ENCODE results near the gene CYBC1. TPM values are rescaled to one million over a fixed set of nuclear protein-coding genes. Genes with fewer than 3 reads are reported as not detected.

The CYBC1 gene
- total and polyA plus RNA-seq, 9 of the 15 experiments (the other 6 are each of a cell fraction or from before 2014, with no cell fraction given): 1.3 to 71.8 (median 49.9) TPM

GRCh38 chr17:82412535-82413520 lies 37.7 kb downstream of the CYBC1 start:
- peaks cover 23% of the 10 kb centered on the region for H3K79me2 ChIP-seq (ENCODE audit: control insufficient read depth, insufficient read depth, low read length)
- FAIRE-seq: no peak
- no TSS peak for BruUV-seq (replicated peaks)
- TF ChIP-seq AFF4 (CRISPR knock-in tag; IDR thresholded peaks at IDR 0.05): no peak
- TF ChIP-seq CBFB (CRISPR knock-in tag; IDR thresholded peaks at IDR 0.05): no peak
- no peak for TF ChIP-seq HES1 (IDR thresholded peaks at IDR 0.05; ENCODE audit: low read depth)
- no peak for TF ChIP-seq HDAC3 (IDR thresholded peaks at IDR 0.05; ENCODE audit: borderline replicate concordance, partially characterized antibody)
- no peak for TF ChIP-seq MTA3 (IDR thresholded peaks at IDR 0.05; ENCODE audit: borderline replicate concordance)
- no peak for TF ChIP-seq SREBF2 (CRISPR knock-in tag; IDR thresholded peaks at IDR 0.05)
- TF ChIP-seq HLTF (IDR thresholded peaks at IDR 0.05): no peak
- no peak for TF ChIP-seq CEBPB (tag; IDR thresholded peaks at IDR 0.05)
- no peak for TF ChIP-seq ZBTB7A (IDR thresholded peaks at IDR 0.05; ENCODE audit: borderline replicate concordance, control insufficient read depth, low read depth, low read length)
- no peak for TF ChIP-seq LEF1 (IDR thresholded peaks at IDR 0.05)
- TF ChIP-seq ARNT (IDR thresholded peaks at IDR 0.05): no peak
- TF ChIP-seq ZNF133 (CRISPR knock-in tag; IDR thresholded peaks at IDR 0.05): no peak
- TF ChIP-seq ZSCAN32 (CRISPR knock-in tag; IDR thresholded peaks at IDR 0.05): no peak
- TF ChIP-seq KAT7 (CRISPR knock-in tag; IDR thresholded peaks at IDR 0.05; ENCODE audit: borderline replicate concordance): no peak
- no peak for TF ChIP-seq ZC3H4 (CRISPR knock-in tag; IDR thresholded peaks at IDR 0.05; ENCODE audit: borderline replicate concordance)
- no peak for TF ChIP-seq TFAP4 (CRISPR knock-in tag; IDR thresholded peaks at IDR 0.05; ENCODE audit: borderline replicate concordance)

More at GRCh38 chr17:82412535-82413520, 37.7 kb downstream of the CYBC1 start:
- Histone ChIP-seq H3K9ac (ENCODE audit: insufficient read depth in 1 of 2, low read depth in 2 of 2, low read length in 2 of 2) (peak overlapping the region in 1 of 2 experiments; percentile 70; a peak in 1 of 4 replicates), H3K9me1 (ENCODE audit: control insufficient read depth, insufficient read depth, low read length) (peaks cover 5% of the 10 kb centered on the region), H3K27ac (ENCODE audit: extremely low read depth, low read depth, low read length) (no peak overlapping the region), H3K4me3 (no peak overlapping the region), H3K4me1 (replicated peaks in 1 of 2; ENCODE audit: control insufficient read depth in 2 of 2, insufficient read depth in 2 of 2, low read length in 2 of 2) (peaks cover 4 to 35% of the 10 kb centered on the region in 2 experiments), H2AFZ (ENCODE audit: low read depth, low read length) (no peak overlapping the region), H3K36me3 (ENCODE audit: control insufficient read depth, insufficient read depth, low read length) (peaks cover 14% of the 10 kb centered on the region; the same call in 2 of the 3 replicates), H4K20me1 (replicated peaks; ENCODE audit: control insufficient read depth, insufficient read depth, low read length) (peaks cover 13% of the 10 kb centered on the region), H3K27me3 (ENCODE audit: control insufficient read depth in 2 of 2, insufficient read depth in 2 of 2, low read length in 2 of 2) (no peaks in the 10 kb centered on the region), H3K4me2 (ENCODE audit: insufficient read depth, low read length) (no peak overlapping the region), H3K9me3 (replicated peaks; ENCODE audit: control insufficient read depth, insufficient read depth, low read depth, low read length) (no peaks in the 10 kb centered on the region)
- in situ Hi-C loops (cut with MboI): no loop called here
- intact Hi-C loops (cut with micrococcal nuclease): loop anchor here (10.0 kb wide), 1 partner anchor 142 kb away; no protein-coding TSS in a partner anchor
- no peak for ATAC-seq
- 80% methylated on average over 19 of the region's 29 CpGs for WGBS (ENCODE audit: insufficient coverage, low coverage, missing lambda C conversion rate)
- CTCF ChIA-PET (ENCODE audit: low intra/inter-chr PET ratio): no interaction called here
- no peak for DNase-seq (ENCODE audit: extremely low read depth in 1 of 4, low spot score in 3 of 4)
- POLR2A ChIA-PET: interaction anchor here (0.6 to 0.7 kb wide), 2 partner anchors 44 to 57 kb away, joined by 3 to 4 read pairs; no protein-coding TSS in a partner anchor

All from K562 (cell line).